HG02884 (cell line): ENCODE results near the gene KRTAP10-10.
"Not testable (repeated sequence)": the region's sequence is repeated elsewhere in the genome, so short reads cannot be mapped to it uniquely, and the experiment has no call there.

Source experiments
- ATAC-seq: cut with Tn5 transposase; IDR thresholded peaks from one replicate; pipeline ENCODE4 v1.9.1; 2021; ENCODE audit warnings: mild to moderate bottlenecking, moderate library complexity; ENCODE audit not compliant: unreplicated experiment

The KRTAP10-10 gene

DNA sequence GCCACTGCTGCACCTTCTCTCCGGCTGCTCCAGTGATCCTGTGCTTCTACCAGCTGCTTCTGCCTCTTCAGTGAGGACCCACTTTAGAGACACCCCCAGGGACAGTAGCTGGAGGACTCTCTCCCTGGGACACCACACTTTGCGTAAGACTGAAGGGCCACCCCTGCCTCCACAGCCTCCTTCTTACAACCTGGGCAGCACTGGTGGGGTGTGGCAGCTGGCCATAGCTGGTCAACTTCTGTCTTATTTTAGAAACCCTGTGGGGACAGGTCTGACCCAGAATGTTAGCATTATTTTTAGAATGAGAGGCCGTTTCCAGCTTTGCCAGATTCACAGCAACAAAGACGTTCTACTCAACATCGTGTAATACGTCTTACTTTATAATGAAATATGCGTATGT, 11.4 kb upstream of the KRTAP10-10 start:
- no peak for ATAC-seq

DNA sequence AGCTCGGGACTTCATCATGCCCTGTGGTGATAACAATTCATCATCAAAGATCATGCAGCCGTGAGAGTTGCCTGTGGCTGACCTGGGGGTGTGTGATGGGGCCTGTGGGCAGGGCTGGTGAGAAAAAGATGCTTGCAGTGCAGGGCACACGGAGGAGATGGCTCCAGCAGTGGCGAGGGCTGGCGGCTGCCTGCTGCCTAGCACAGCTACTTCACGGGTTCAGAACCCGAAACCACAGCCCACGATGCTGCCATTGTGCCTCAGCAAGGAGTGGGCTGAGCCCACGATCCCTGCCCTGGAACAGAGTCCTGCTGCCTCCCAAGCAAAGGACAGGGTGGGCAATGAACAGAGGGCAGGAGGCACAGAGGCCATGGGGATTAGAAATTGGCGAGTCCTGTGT, 10.9 kb upstream of the KRTAP10-10 start:
- ATAC-seq = no peak

DNA sequence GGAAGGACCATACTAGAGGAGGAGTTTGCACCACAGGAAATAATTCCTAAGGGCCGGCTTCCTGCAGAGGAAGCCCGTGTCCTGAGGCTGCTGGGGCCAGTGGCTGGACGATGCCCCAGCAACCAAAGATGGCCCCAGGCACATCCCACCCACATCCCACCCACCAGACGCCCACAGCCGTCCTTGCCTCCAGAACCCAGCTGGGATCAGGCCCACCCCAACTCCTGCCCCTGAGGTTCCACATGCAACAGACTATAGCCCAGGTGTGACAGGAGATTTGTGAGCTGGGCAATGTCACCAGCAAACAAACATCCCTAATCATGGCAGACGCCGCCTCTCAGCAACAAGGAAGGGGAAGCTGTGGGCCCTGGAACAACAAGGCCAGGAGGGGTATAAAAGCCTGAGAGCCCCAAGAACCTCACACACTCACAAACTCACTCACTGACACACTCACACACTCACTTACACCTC, 10.4 kb upstream of the KRTAP10-10 start, which contains the start of gene KRTAP10-9:
KRTAP10-9 (plus strand) TSS at position 421 of the 471 bp plus-strand sequence. CDS start 79 bp downstream, outside the sequence.
- no peak for ATAC-seq

DNA sequence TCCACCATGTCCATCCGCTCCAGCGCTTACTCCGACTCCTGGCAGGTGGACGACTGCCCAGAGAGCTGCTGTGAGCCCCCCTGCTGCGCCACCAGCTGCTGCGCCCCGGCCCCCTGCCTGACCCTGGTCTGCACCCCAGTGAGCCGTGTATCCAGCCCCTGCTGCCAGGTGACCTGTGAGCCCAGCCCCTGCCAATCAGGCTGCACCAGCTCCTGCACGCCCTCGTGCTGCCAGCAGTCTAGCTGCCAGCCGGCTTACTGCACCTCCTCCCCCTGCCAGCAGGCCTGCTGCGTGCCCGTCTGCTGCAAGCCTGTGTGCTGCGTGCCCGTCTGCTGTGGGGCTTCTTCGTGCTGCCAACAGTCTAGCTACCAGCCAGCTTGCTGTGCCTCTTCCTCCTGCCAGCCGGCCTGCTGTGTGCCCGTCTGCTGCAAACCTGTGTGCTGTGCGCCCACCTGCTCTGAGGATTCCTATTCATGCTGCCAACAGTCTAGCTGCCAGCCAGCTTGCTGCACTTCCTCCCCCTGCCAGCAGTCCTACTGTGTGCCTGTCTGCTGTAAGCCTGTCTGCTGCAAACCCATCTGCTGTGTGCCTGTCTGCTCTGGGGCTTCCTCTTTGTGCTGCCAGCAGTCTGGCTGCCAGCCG, 9.9 kb upstream of the KRTAP10-10 start:
- ATAC-seq = not testable (repeated sequence)

DNA sequence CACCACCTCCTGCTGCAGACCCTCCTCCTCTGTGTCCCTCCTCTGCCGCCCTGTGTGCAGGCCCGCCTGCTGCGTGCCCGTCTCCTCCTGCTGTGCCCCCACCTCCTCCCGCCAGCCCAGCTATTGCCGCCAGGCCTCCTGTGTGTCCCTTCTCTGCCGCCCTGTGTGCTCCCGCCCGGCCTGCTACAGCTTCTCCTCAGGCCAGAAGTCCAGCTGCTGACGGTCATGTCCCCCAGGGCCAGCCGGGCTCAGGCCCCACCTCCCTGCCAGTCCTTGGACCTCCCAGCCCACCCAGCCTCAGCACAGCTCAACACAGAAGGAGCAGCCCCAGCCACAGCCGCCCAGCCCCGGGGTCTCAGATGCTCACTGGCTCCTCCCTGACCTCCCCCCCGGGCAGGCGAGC, 9.3 kb upstream of the KRTAP10-10 start:
- not testable (repeated sequence) for ATAC-seq

DNA sequence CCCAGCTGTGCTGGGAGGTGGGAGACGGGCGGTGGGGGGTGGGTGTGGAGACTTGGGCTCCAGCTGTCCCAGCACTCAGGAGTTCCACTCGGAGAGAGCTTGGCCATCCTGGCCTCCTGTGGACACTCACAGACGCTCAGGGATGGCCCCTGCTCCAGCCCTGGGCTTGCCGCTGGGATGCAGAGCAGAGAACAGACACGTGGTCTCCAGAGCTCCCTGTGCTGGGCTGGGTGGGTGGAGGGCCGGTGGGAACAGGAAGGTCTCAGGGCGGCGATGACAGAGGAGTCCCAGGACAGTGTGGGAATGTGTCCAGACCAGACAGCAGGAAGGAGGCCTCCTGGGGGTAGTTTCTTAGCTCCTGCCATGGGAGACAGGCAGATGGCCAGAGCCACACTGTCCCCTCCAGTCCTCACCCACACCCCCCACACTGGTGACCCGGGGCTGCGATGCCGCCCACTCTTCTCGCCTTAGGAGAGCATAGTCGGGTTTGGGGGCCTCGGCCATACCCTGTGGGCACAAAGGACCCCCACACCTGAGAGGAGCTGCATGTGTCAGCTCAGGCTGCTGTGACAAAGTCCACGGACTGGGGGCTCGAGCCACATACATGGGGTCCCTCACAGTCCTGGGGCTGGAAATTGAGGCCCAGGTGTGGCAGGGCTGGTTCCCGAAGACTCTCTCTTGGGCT, 8.3 kb upstream of the KRTAP10-10 start:
- ATAC-seq = no peak

DNA sequence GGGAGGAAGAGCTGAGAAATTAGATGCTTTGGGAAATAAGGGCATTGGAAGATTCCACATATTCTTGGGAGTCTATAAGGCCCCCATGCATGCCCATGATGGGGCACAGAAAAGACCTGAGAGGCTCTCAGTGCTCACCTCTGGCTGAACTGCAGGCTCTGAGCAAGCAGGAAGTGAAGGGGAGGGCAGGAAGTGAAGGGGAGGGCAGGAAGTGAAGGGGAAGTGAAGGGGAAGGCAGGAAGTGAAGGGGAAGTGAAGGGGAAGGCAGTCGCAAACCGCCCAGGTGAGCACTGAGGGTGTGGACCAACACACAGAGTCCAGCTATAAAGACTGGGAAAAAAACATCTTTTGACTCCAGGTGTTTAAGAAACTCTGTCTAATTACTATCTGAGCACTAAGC, 6.7 kb upstream of the KRTAP10-10 start:
- ATAC-seq = no peak

DNA sequence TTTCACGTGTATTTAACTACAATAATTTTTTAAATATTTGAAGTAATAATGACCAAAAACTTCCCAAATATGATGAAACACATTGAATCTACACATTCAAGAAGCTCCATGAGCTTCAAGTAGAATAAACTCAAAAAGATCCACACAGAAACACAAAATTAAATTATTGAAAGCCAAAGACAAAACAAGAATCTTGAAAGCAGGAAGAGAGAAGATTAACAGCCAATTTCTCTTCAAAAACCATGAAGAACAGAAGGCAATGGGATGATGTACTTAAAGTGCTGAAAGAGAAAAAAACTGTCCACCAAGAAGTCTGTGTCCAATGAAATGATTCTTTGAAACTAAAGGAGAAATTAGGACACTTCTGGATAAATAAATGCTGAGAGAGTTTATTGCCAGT, 5.1 kb upstream of the KRTAP10-10 start:
- no peak for ATAC-seq

DNA sequence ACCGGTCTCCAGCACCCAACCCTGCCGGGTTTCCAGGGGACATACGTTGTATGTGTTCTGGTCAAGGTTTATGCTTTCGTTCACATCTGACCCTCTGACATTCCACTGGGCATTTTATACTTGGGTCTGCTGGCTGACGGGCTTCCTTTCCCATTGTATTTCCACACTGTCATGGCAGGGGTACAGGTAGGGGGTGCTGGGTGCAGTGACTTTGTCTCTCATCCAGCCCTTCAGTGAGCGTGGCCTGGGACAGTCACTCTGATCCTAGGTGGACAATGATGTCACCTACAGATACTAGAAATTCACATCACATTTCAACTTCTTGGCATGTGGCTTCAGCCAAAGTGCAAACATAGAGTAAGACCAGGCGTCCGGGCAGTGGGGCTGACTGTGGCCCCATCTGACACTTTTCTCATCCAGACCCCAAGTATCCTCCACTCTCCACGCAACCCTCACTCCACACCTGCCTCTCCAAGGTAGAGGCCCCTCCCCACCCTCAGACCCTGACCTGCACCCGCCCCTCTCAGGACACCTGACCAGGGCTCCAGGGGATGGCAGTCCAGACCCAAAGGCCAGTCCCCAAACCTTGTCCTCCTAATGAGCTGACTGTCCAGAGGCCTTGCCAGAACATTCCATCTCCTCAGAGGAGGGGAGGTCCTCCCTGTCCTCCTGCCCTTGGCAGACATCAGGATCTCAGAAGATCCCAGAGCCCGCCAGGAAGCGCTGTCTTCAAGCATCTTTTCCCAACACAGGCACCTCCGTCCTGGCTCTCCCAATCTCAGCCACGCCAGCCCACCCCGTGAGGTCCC, 743 bp upstream of the KRTAP10-10 start:
- no peak for ATAC-seq

DNA sequence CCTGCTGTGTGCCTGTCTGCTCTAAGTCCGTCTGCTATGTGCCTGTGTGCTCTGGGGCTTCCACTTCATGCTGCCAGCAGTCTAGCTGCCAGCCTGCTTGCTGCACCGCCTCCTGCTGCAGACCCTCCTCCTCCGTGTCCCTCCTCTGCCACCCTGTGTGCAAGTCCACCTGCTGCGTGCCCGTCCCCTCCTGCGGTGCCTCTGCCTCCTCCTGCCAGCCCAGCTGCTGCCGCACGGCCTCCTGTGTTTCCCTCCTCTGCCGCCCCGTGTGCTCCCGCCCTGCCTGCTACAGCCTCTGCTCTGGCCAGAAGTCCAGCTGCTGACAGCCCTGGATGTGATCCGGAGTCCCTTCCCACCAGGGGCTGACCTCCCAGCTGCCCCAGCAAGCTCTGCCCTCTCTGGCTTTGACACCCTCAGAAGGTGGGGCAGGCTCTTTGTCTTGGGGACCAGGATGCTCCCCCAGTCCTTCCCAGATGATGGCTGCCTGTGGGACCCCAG, 744 bp downstream of the KRTAP10-10 start:
- not testable (repeated sequence) for ATAC-seq

DNA sequence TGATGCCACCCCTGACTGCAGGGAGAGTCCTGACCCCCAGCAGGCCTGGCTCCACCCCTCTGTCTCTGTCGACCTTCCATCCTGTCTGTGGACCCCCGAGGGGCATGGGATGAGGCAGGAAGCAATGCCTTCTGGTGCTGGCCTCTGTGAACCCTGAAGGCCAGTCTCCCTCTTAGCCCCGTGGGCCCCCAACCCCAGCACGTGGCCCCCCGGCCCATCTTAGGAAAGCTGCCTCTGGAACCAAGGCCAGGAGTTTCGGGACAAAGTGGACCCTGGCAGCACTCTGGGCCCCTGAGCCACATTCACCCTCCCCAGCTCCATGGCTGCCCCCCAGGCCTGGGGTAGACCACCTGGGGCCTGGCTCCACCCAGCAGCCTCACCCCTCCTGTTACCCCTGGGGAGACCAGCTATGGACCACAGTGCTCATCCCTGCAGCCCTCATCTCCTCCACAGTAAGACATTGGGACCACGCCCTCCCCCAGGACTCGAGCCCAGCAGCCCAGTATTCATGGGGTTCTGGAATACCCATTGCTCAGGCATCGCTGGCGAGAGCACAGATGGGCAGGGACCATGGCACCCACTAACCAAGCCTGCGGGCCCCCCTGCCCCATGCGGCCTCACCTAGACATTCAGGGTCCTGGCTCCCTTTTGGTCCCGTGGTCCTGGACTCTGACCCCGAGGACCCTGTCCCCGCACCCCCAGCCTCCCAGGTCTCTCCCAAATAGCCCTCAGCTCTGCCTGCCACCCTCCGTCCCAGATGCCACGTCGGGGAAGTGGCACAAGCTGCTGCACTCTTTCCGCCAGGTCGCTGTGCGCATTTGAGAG, 1.6 kb downstream of the KRTAP10-10 start:
- not testable (repeated sequence) for ATAC-seq

DNA sequence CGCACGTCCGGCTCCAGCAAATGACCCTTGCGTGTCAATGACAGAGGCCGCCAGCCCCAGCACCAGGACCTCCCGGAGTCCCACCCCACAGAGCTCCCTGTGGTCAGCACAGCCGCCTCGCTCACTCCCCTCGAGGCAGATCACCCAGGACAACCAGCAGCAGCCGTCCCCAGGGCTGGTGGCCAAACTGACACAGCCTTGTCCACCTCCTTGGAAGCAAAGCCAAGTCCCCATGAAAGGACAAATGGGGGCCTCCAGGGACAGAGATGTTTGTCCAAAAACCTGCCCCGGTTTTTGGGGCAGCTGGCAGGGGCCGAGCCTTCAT, 2.1 kb downstream of the KRTAP10-10 start:
- no peak for ATAC-seq

DNA sequence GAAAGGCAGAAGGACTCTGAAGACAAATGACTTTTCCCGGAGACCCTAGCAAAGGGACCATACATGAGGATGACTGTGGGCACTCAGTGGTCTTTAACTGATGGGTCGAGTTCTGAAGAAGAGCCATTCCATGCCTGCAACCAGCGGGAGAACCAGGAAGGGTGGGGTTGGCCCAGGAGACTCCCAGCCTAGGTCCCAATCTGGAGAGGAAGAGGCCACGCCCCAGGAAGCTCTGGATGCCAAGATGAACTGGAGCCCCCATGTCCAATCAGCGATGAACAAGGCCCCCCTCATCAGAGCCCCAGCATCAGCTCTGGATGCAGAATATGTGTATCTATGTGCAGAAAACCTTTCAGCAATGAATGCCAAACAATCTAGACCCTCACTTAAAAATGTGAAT, 3.6 kb downstream of the KRTAP10-10 start:
- ATAC-seq = no peak

DNA sequence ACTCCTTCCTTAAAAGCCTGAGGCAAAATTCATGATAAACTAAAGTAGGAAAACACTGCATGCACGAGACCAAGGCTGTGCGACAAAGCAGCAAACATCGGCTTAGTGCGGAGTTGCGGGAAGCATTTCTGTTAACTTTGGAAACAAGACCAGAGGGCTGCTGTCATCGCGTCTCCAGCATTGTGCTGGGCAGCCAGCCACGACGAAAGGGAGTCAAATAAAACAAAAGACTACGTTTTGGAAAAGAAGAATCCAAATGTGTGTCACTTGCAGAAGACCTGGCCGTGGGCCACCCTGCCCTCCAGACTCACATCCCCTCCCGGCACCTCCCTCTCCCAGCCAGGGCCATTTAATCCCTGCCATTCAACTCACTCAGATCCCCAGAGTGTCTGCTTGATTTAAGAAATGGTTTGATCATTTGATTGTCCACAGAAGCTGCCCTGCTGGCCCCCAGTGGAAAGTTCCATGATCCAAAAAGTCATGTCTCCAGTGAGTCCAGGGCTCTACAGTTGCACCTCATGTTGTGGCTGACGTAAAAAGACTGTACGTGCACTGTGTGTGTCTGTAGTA, 6.7 kb downstream of the KRTAP10-10 start:
- no peak for ATAC-seq

DNA sequence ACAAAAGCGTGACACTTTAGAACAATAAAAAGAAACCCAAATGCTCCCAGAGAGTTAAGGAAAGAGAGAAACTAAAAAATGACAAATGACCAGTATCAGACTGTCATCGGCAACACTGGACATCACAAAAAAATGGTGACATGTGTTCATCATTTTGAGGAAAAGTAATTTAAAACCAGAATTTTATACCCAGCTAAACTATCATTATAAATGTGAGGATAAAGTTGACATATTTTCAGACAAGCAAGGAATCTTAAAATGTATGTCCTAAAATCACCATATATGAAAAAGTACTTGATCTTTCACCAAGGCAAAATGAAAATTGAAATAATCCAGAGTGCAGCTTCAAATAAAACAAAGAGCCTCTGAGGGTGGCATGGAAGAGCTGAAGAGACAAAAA, 7.7 kb downstream of the KRTAP10-10 start:
- no peak for ATAC-seq

DNA sequence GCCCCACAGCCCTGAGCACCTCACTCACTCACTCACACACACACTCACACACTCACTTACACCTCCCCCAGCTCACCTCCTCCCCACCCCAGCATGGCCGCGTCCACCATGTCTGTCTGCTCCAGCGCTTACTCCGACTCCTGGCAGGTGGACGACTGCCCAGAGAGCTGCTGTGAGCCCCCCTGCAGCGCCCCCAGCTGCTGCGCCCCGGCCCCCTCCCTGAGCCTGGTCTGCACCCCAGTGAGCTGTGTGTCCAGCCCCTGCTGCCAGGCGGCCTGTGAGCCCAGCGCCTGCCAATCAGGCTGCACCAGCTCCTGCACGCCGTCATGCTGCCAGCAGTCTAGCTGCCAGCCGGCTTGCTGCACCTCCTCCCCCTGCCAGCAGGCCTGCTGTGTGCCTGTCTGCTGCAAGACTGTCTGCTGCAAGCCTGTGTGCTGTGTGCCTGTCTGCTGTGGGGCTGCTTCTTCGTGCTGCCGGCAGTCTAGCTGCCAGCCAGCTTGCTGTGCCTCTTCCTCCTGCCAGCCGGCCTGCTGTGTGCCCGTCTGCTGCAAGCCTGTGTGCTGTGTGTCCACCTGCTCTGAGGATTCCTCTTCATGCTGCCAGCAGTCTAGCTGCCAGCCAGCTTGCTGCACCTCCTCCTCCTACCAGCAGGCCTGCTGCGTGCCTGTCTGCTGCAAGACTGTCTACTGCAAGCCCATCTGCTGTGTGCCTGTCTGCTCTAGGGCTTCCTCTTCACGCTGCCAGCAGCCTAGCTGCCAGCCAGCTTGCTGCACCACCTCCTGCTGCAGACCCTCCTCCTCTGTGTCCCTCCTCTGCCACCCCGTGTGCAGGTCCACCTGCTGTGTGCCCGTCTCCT, 9.4 kb downstream of the KRTAP10-10 start, which contains the start of gene KRTAP10-11:
KRTAP10-11 (plus strand) TSS at position 49 of the 856 bp plus-strand sequence; CDS start at position 94, 45 bp downstream.
- ATAC-seq = not testable (repeated sequence)

DNA sequence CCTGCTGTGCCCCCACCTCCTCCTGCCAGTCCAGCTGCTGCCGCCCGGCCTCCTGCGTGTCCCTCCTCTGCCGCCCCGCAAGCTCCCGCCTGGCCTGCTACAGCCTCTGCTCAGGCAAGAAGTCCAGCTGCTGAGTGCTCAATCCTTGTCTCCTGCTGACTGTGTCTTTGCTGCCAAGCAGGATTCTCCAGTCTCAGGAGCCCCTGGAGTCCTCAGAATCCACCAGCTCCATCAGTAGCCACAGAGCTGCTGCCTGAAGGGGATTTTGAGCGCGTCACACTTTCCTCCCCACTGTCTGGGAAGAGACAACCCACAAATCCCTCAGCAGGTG, 10.0 kb downstream of the KRTAP10-10 start:
- ATAC-seq = no peak

DNA sequence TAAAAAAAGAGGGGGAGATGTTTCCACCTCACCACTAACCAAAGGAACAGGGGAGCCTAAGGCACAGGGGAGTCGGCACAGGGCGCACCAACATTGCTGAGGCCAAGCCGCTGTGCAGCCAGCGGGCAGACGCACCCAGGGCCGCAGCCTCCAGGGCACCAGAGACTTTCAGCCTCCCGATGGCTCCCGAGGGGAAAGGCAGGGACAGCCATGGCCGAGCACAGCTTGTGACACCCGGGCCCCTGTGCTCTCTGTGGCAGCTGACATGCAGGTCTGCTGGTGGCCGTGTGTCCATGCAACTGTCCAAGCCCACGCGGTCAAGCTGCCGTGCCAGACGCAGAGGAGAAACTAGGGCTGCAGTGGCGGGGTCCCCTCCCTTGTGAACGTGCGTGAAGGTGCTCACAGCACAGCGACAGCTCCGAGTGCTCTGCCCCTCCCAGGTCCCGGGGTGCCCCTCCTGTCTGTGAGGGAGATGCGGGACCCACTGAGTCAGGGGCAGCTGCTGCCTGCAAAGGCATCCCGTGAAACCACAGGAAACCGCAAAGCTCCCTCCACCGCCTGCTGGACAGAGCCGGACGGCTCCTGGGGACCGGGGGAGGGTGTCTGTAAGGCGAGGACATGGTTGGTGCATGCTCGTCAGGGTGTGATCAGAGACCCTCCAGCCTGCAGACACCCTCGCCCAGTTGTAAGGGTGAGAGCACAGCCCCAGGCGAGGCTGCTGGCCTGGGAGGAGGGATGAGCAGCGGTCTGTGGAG, 11.6 kb downstream of the KRTAP10-10 start:
- ATAC-seq = no peak
